HG02571 (cell line): Measurements from ENCODE around the gene STIP1.

Experiments
- ATAC-seq: cut with Tn5 transposase; IDR thresholded peaks from one replicate; pipeline ENCODE4 v1.9.1; 2021; ENCODE audit warnings: mild to moderate bottlenecking, moderate library complexity; ENCODE audit not compliant: unreplicated experiment

Gene STIP1

GRCh38 chr11:64248578-64248977 is 62.6 kb downstream of the STIP1 start:
- ATAC-seq, result no peak

- ATAC-seq, result no peak
Observed at GRCh38 chr11:64249038-64249437, 63.1 kb downstream of the STIP1 start.

GRCh38 chr11:64249563-64250414 is 63.8 kb downstream of the STIP1 start:
- no peak for ATAC-seq

- ATAC-seq, result no peak
Observed at GRCh38 chr11:64250415-64251015, 64.5 kb downstream of the STIP1 start.

- no peak for ATAC-seq
Observed at GRCh38 chr11:64251016-64251752, 65.2 kb downstream of the STIP1 start, which contains the start of gene PLCB3. TSS of gene PLCB3 (plus strand) at chr11:64251530. CDS start at chr11:64251650, 120 bp downstream.

GRCh38 chr11:64251753-64252002 is 65.7 kb downstream of the STIP1 start:
- ATAC-seq, result no peak

GRCh38 chr11:64252003-64252872 is 66.3 kb downstream of the STIP1 start:
- ATAC-seq, result no peak

GRCh38 chr11:64253043-64253442 is 67.1 kb downstream of the STIP1 start:
- no peak for ATAC-seq

- ATAC-seq, result no peak
Observed at GRCh38 chr11:64253481-64253880, 67.5 kb downstream of the STIP1 start.
